NOMO-1 treated with DMSO at 0.1 percent for 48 hours (cell line): ENCODE data around the gene TBX5.

ENCODE experiments used
- DNase-seq: peaks from one replicate; lab custom pipeline; 2025; ENCODE audit not compliant: unreplicated experiment; lab: John Stamatoyannopoulos, UW

Gene TBX5

DNA sequence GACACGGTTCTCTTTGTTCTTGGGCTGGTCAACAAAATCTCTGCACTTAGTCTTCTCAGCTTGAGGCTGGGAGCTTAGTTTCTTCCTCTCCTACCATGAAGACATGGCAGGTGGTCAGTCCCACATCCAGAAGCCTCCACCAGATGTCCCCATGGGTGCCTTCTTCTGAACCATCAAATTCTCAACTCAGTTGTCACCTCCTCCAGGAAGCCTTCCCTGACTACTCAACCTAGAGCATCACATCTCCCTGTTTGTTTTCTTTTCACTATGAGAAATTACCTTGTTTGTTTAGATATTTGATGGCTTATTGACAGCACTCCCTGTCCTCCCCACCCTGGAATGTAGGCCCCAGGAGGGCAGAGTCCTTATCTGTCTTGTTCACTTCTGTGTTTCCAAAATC, 84.4 kb downstream of the TBX5 start:
- no peak for DNase-seq

DNA sequence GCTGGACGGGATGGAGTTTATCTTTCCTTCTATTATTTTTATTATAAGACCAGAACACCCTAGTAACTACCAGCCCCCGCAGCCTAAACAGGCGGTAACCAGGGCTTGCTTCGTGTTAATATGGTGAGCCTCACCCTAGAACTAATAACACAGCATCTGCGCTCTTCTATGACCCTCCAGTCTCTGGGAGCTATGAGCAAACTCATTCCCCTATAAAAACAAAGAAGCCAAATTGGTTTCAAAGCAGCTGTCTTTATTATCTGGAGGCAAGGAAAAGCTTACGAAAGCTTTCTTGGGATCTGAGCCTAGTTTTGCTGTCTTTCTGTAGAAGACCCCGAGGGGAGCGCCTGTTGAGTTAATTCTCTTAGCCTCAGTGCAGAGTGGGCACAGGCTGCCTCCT, 85.0 kb downstream of the TBX5 start:
- no peak for DNase-seq

GRCh38 chr12:114320101-114320500, 85.8 kb downstream of the TBX5 start:
- no peak for DNase-seq

- DNase-seq = no peak
Measured at GRCh38 chr12:114319422-114319821, 86.5 kb downstream of the TBX5 start.

- DNase-seq = no peak
Measured at GRCh38 chr12:114318984-114319383, 87.0 kb downstream of the TBX5 start.

DNA sequence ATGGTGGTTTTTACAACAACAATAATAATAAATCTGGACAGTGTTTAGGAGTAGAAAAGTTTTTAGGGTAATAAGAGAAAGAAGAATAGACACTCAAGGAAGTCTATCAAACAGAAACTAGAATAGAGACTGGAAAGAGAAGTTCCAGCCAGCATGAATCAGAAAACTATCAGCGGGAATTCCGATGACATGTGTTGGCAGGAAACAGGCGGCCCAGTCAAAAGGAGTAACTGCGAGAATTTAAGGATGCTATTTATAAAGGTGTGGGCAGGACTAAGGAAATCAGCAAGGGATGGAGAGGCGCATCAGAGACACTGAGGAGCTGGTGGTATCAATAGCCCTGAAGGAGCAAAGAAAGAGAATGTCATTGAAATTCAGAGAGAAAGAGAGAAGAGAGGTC, 89.9 kb downstream of the TBX5 start:
- no peak for DNase-seq

GRCh38 chr12:114314974-114315720, 90.8 kb downstream of the TBX5 start:
- no peak for DNase-seq

GRCh38 chr12:114314403-114314802, 91.5 kb downstream of the TBX5 start:
- no peak for DNase-seq

- no peak for DNase-seq
Measured at GRCh38 chr12:114313910-114314309, 92.0 kb downstream of the TBX5 start.

DNA sequence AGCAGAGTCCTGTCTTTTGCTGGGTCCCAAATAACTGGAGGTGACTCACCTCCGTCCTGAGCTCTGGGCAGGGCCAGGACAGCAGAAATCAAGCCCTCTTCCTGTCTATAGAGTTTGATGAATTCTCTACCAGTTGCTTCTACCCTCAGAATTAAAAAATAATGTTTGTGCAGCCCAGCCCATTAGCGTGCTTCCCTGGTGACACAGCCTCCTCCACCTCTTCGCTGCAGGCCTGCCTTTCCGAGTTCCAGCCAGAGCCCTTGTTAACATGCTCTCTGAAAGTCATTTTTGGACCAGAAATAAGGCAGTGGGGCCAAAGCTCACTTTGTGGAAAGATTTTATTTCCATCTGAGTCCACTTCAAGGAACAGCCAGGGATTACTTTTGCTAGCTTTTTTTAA, 94.0 kb downstream of the TBX5 start:
- DNase-seq = no peak

GRCh38 chr12:114306646-114307045, 99.3 kb downstream of the TBX5 start:
- DNase-seq = no peak

DNA sequence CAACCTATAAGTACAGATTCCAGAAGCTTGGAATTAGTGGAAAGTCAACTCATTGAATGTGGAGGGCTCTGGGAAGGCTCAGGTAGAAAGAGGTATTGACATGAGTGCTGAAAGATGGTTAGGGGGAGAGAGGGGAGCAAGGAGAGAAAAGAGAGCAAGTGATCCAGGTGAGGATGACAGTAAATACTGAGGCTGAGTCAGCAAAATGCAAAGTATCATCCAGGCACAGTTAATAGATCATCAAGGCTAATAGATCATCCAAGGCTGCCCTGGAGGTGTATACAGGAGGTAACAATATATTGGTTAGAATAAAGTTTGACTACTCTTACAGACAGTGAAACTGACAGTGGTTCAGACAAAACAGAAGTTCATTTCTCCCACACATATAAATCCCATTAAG, 100.5 kb downstream of the TBX5 start:
- DNase-seq = no peak
